ENCODE data around the gene SCAMP4.

SCAMP4 gene

DNA sequence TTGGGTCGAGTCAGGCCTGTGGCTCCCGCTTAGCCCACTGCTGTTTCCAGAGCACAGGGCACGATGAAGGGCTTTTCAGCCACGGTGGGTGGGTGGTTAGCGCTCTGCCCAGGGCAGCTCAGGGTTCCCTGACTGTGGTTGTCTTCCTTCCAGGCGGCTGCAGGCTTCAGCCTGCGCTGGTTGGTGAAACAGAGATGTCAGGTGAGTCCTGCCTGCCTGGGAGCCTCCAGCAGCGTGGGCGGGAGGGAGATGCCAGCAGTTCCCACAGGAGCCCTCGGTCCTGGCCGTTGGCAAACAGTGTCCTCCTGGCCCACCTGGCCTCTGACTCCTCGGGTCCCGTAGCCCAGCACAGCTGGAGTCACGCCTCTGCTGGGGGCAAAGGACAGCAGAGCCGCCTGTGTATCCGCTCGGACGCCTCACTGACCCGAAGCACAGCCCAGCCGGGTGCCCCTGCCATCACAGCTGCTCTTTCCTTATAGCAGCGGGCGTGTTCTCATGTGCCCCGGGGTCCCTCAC, 9.7 kb downstream of the SCAMP4 start:
- no peak for DNase-seq

DNA sequence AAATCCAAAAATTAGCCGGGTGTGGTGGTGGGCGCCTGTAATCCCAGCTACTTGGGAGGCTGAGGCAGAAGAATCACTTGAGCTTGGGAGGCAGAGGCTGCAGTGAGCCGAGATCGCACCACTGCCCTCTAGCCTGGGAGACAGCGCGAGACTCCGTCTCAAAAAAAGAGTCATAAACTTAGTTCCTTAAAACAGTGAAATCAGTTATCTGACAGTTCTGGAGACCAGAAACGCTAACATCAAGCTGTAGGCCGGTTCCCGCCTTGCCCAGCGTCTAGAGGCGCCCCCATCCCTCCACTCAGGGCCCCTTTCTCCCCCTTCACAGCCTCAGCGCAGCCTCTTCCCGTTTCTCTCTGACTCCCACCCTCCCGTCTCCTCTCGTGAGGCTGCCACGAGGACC, 11.9 kb downstream of the SCAMP4 start:
- DNase-seq: no peak

DNA sequence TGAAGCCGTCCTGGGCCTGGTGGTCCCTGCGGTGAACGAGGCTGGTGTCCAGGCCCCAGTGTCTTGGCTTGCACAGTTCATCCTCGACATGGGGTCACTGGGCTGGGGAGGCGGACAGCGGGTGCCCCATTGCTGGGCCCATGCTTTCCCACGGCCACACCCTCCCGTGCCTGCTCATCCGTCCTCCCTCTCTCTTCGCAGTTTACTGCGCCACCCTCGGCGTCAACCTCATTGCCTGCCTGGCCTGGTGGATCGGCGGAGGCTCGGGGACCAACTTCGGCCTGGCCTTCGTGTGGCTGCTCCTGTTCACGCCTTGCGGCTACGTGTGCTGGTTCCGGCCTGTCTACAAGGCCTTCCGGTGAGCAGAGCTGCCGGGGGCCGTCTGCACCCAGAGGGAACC, 12.7 kb downstream of the SCAMP4 start:
- no peak for DNase-seq

DNA sequence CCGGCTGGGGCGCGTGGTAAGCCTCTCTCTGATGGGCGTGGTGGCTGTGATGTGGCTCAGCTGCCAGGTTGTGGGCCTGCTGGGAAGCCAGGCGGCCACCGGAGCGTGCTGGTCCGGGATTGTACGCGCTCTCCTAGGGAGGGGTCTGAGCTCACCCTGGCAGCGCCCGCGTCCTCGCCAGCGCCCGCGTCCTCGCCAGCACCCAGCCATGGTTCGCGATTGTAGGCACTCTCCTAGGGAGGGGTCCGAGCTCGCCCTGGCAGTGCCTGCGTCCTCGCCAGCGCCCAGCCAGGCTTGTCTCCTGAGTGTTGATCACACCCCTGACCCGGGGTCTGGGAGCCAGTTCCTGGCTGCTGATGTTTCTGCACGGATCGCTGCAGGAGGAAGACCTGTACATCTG, 13.8 kb downstream of the SCAMP4 start:
- DNase-seq: no peak

DNA sequence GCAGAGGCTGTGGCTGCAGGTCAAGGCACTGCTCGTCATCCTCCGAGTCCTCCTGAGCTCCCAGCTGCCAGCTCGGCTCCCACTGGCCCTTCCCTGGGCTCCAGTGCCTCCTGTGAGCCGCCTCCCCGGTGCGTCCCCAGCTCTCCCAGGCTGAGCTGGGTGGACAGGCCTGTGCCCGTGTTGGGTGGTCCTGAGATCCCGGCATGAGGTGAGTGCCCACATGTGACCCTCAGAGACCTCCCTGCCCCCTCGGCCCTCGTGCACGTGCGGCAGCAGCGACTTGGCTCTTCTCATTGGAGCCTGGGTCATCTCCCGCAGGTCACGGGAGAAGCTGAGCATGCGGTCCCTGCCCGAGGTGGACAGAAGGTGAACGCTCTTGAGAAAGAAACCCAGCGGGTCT, 15.4 kb downstream of the SCAMP4 start:
- no peak for DNase-seq

DNA sequence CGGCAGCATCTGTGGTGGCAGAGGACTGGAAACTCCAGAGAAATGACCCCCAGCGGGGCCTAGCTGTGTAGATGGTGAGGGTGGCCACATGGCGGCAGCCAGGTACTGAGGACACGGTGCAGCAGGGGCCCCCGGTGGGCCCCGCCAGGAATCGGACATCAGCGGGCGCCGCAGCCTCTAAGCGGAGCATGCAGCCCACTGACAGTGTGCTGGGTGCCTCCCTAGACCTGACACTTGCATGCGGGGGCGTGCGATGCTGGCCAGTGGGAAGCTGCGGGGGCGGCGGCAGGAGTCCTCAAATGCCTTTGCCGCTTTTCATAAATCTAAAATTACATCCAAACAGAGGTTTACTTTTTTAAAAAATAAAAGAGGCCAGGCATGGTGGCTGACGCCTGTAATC, 16.1 kb downstream of the SCAMP4 start:
- DNase-seq: no peak

DNA sequence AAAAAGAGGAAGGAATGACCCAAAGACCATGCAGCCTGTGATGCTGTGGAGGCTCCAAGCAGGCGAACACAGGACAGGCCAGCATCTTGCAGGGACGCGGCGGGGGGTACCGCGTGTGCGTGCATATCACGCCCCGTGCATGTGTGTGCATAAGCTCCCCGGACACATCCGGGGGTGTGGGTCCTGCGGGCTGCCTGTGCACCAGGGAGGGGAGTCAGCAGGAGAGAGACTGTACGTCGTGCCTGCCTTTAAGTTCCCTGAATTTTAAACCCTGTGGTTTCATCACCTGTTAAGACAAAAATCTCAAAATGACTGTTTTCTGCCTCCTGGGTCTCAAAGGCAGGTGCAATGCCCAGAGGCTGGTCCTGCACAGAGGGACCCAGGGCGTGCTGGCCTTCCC, 16.6 kb downstream of the SCAMP4 start:
- no peak for DNase-seq

DNA sequence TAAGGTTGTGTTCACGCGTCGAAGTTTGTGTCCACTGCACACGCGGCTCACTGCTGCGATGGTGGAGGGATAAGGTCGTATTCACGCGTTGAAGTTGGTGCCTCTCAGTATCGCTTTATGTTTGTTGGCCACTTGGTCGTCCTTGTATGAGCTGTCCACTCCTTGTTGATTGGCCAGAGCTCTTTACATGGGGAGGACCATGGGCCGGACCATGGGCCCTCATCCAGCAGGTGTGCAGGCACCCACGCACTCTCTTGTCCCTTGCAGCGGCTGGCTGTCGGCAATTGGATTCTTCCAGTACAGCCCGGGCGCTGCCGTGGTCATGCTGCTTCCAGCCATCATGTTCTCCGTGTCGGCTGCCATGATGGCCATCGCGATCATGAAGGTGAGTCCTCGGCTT, 17.6 kb downstream of the SCAMP4 start:
- no peak for DNase-seq

DNA sequence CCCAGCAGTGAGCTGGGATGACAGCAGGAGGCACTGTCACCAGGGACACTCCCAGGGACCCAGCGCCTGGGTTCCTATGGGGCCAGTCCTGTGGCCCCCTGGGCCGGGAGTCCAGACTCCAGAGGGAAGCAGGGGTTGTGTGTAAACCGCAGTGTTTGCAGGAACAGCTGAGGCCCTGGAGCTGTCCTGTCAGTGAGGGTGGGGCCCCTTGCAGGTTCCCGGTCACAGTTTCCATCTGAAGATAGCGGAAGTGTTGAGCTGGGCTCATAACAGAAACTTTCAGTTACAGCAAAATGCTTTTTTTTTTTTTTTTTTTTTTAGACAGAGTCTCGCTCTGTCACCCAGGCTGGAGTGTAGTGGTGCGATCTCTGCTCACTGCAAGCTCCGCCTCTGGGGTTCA, 18.1 kb downstream of the SCAMP4 start:
- DNase-seq: no peak

DNA sequence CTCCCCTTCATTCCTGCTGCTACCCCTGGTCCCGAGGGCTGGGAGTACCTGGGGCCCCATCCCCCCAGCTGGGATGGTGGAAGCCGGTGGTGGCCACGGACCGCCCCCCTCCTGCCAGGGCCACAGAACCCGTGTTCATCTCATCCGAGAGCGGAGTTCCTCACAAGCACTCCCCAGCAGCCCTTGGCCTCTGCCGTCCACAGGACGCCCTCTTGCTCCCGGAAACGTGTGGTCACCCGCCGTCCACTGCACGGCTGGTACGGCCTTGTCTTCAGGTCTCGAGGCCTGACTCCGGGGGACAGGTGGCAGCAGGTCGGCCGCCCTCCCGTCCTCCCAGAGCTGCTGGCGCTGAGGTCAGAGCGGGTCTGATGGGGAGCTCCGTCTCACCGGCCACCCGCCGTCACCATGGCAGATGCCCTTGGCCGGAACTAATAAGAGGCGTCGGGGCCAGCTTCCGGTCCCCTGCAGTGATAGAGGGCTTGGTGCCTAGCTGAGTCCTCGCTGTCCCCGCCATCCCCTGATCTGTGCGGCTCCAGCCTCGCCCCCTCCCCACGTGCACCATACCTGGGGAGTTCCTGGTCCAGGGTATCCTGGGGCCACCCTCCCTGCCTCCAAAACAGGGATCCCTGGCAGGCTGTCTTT, 19.2 kb downstream of the SCAMP4 start:
- no peak for DNase-seq

DNA sequence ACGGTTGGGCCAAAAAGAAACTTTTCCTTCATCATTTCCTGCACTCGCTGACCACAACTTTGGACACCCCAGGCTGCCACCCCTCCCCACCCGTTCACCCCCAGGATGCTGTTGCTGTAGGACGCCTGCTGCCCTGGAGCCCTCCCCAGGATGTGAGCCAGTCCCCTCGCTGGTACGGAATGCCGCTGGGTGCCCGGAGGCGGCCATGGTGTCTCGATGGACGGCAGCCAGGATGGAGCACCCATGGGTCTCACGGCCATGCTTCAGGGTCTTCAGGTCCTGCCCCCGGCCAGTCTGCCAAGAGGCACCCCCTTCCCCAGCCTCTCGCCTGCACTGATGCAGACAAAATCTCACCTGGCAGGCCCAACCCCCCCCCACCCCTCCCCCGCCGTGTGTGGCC, 20.3 kb downstream of the SCAMP4 start:
- no peak for DNase-seq

DNA sequence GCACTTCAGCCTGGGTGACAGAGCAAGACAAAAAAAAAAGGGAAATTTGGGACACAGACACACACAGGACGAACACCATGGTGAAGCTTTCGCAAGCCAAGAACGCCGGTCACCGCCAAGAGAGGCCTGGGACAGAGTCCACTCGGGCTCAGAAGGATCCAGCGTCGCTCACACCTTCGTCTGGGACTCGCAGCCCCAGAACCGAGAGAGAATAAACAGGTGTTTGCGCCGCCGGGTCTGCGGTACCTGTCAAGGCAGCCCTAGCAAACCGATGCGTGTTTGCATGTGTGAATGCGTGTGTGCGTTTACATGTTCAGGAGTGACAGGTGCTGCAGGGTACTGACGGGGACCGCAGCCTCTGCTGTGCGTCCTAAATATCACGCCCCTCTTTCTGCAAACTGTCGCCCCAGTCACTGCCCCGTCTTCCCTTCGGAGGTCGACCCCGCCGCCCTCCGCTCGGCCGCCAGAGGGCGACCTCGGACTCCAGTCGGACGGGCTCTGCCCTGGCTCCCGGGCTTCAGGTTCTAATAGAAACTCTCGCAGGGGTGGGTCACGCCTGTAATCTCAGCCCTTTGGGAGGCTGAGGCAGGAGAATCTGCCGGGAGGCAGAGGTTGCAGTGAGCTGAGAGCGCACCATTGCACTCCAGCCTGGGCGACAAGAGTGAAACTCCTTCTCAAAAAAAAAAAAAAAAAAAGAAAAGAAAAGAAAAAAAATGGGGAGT, 24.0 kb downstream of the SCAMP4 start:
- DNase-seq: peak; percentile 48

DNA sequence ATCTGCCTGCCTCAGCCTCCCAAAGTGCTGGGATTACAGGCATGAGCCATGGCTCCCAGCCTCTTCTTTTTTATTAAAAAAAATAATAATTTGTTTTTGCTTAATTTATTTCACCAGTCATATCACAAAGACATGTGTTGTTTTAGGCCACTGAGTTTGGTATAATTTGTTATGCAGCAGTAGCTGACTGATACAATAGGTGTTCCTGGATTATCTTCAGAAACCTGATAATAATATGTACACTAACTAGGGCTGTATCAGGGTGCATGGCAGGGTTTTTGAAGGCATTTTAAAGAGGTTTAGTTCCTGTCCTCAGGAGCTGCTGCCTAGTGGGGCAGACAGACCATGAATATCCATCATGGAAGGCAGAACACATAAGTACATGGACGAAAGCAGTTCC, 26.2 kb downstream of the SCAMP4 start:
- DNase-seq: no peak

DNA sequence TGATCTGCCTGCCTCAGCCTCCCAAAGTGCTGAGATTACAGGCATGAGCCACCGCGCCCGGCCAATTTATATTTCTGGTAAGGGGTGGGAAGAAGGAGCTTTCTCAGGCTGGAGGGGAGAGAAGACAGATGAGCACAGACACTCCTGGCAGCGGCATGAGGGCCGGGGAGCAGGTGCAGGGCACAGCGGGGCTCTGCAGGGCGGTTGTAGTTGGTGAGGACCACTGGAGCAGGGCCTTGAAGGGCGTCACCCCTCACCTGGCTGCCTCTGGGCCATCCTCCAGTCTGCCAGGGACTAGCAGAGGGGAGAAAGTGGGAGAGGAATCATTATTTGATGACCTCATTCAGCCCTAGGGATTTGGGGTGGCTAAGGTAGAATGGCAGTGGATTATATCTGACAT, 27.2 kb downstream of the SCAMP4 start:
- DNase-seq: no peak

DNA sequence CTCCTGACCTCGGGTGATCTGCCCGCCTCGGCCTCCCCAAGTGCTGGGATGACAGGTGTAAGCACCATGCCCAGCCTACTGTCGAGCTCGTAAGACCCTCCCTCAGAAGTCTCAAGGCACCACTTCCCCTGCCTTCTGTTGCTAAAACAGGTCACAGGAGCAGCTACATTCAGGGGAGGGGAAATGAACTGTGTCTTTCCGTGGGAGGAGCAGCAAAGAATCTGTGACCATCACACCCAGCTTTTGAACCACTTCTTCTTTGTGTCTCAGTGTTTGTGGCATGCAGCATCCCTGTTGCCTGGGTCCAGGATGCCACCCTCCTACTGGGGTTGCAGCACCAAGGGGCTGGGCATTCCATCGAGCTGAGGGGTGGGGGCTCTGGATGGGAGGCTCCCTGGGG, 28.0 kb downstream of the SCAMP4 start:
- no peak for DNase-seq

DNA sequence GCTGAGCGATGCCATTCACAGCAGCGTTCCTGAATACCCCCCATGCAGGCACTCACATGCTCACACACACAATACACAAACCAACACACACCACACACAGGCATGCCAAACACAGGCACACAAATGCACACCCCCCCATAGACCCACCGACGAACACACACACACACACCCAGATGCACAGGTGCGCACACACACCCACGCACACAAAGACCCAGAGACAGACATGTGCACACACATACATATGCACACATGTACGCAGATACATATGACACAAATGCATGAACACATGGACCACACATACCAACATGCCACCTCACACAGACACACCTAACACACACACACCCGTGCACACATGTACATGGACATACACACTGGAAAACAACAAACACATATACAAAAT, 28.7 kb downstream of the SCAMP4 start:
- no peak for DNase-seq

DNA sequence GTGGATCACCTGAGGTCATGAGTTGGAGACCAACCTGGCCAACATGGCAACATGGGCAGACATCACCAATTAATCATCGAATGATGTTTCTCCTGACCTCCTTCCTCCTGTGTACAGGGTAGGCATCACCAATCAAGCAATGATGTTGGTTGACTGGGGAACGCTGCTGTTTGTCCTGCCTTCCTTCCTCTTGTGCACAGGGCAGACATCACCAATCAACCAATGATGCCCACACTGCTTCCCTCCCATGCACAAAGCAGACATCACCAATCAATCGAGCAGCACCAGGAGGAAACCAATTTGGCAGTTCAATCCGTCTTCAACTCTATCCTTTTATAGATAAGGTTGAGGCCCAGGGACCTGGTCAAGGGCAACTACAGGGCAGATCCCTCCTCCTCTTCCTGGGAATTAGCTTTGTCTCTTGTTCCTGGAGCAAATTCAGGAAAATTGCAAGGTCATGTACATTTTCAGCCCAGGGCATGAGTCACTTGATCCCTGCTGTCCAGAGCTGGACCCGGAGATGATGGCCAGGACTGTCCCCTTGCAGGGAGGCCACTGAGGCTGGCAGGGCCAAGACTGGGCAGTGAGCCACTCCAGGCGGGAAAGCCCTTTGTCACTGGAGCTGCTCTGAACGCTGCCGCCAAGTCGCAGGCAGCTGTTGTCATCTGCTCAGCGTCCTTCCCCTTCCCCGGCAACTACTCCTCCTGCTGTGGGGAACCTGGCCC, 30.4 kb downstream of the SCAMP4 start:
- no peak for DNase-seq

DNA sequence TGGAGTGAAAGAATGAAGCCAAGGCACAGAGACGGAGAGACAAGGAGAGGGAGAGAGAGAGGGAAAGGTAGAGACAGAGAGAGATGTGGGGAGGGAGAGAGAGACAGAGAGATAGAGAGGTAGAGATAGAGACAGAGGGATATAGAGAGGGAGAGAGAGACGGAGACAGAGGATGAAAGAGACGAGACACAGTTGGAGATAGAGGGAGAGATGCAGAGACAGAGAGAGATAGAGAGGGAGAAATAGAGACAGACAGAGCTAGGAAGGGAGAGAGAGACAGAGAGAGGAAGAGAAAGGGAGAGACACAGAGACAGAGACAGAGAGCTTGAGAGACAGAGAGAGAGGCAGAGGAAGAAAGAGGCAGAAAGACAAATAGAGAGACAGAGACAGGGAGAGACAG, 31.2 kb downstream of the SCAMP4 start:
- no peak for DNase-seq

DNA sequence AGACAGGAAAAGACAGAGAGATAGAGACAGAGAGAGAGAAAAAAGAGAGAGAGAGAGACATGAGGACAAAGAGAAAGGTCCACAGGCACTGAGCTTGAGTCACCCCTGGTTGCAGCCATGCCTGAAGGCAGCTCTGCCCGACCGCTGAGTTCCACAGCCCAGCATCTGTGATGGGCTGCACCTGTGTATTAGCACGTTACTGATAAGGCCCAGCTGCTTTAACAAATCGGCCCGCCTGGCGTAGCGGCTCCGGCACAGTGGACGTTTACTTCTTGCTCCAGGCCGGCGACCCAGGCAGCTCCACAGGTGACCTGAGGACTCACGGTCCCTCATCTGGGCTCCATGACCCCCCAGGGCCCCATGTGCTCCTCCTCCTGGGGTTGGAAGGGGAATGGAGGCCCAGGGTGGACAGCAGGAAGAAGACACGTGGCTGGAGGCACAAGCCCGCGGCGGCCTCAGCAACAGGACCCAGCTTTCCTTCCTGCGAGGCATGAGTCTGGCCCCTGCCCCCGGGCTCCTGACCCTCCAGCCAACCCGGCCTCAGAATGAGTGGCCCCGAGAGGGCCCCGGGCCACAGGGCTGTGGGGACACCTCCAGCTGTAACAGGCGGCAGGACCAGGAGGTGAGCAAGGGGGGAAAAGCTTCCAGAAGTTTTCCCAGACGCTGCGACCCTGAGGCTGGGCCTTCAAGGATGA, 31.9 kb downstream of the SCAMP4 start:
- DNase-seq: no peak

DNA sequence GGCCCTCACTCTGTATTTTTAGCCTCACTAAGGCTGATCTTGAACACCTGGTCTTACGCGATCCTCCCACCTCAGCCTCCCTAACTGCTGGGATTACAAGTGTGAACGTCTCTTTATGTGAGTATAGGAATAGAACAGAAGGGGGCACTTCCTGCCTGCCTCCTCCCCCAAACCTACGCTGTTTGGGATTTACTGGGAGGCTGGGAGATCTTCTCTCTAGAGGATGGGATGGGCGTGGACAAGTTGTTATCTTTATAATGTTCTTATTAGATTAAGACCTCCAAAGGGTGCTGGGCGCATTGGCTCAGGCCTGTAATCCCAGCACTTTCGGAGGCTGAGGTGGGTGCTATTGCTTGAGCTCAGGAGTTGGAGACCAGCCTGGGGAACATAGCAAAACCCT, 32.9 kb downstream of the SCAMP4 start:
- DNase-seq: no peak

DNA sequence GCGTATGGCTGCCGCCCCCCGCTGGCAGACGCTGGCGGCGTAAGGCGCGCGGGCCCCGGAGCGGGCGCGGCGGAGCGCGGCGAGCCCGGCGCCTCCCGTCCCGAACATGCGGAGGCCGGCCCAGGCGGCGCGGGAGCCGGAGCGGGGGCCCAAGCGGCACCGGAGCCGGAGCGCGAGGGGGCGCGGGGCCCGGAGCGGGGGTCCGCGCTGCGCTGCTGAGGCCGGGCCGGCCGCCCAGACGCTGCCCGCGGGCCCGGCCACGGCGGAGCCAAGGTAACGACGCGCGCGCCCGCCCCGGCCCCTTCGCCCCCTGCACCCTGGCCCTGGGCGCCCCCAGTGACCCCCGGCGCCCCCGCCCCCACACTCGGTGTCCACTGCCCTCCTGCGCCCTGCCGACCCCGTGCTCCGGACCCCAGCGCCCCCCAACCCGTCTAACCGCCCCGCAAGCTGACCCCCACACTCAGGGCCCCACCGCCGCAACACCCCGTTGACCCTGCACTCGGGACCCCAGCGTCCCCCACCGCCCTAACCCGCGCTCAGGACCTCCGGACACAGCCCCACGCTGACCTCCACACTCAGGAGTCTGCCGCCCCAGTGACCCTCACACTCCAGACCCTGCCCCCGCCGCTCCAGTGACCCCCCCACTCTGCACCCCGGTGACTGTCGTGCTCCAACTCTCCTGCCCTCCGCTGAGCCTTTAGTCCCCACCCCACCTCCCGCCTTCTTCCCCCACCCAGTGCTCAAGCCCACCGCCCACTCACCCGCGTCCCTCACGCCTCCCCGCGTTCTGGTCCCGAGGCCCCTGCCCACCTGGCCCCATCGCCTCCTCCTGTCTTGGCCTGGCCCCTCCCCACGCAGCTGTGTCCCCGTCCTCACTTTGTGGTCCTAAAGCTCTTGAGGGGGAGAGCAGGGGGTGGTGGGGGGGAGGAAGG, 36.2 kb downstream of the SCAMP4 start, which contains the start of gene CSNK1G2:
Gene CSNK1G2 (plus strand): TSS at position 27 of the 932 bp plus-strand sequence. CDS start 28,601 bp downstream, outside the sequence.
- no peak for DNase-seq

Measured in NCI-H510A (cell line).